ENCODE data around the gene MTG1.
A peak's percentile ranks its signal among the peaks of the same experiment; 100 is the strongest.

MTG1 gene, protein sequence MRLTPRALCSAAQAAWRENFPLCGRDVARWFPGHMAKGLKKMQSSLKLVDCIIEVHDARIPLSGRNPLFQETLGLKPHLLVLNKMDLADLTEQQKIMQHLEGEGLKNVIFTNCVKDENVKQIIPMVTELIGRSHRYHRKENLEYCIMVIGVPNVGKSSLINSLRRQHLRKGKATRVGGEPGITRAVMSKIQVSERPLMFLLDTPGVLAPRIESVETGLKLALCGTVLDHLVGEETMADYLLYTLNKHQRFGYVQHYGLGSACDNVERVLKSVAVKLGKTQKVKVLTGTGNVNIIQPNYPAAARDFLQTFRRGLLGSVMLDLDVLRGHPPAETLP

DNA sequence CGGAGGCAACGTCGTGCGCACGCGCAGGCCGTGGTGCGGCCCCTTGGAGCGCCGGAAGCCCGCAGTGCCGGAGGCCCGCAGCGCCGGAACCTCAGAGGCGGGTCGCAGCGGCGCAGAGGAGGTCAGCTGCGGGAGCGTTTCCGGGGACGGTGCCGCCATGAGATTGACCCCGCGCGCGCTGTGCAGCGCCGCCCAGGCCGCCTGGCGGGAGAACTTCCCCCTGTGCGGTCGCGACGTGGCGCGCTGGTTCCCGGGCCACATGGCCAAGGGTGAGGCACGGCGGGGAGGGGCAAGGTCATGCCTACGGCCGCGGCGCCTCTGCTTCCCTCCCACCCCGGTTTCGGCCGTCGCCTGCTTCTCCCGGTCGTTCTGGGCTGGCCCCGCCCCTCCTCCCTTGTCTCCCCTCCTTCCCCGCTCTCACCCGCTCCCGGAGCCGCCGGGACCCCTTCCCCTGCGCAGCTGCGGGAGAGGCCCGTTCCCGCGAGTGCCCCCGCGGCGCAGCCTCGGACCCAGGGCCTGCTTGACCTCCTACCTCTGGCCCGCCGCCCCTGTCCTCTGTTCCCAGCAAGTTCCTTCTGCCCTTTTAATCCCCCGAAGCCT is at the start of gene MTG1:
Gene MTG1 (plus strand): TSS at position 94 of the 600 bp plus-strand sequence. CDS start 64 bp downstream, at position 158.
- Mint-ChIP-seq H3K36me3 (ENCODE audit: low read depth) (peaks cover 47% of the 10 kb centered on the region), H3K9me3 (no peaks in the 10 kb centered on the region), H3K27me3 (no peaks in the 10 kb centered on the region), H3K4me1 (ENCODE audit: low read depth) (peaks cover 62% of the 10 kb centered on the region), H3K27ac (peak within 1 kb of the TSS; percentile 97), H3K4me3 (peak within 1 kb of the TSS; percentile 96)
- DNase-seq = peak; percentile 98

DNA sequence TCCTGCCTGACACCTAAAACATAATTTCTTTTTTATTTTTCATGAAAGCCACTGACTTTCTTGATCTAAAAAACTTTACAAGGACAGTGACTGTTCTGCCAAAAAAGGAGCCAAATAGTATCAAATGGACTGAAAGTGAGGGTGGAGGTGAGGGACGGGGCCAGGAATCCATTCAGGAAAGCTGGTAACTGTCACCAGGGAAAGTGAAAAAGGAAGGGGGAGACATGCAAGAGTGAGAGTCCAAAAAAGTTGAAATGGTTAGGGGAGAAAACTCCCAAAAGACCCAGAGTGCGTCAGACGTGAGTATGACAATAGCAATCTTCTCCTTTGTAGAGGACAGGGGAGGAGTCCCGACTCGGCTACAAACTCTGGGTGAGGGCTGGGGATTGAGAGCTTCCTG is 49.7 kb upstream of the MTG1 start:
- no peak overlapping the region for H3K27ac Mint-ChIP-seq
- H3K36me3 Mint-ChIP-seq (ENCODE audit: low read depth) = no peaks in the 10 kb centered on the region
- H3K9me3 Mint-ChIP-seq = no peaks in the 10 kb centered on the region

DNA sequence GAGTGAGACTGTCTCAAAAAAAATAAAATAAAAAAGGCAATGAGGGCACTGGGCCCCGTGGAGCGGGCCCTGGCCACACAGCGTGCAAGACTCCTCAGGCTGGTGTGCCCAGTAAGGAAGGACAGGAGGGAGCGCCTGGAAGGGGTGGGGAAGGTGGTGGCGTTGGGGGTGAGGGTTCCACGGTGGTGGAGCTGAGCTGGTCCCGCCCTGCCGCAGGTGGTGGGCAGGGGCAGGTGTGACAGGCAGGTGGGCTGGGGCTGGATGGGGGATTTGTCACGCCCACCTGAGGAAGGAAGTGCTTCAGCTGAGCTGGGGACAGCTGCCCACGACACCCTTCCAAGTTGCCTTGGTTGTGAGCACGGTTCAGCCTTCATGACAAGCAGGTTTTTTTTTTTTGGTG is 47.5 kb upstream of the MTG1 start:
- Mint-ChIP-seq H3K4me3 (no peak overlapping the region), H3K36me3 (ENCODE audit: low read depth) (no peaks in the 10 kb centered on the region), H3K27ac (no peak overlapping the region), H3K4me1 (ENCODE audit: low read depth) (peaks cover 8% of the 10 kb centered on the region), H3K27me3 (peaks cover 47% of the 10 kb centered on the region), H3K9me3 (no peaks in the 10 kb centered on the region)
- no peak for DNase-seq

More for the DNA sequence above, 49.7 kb upstream of the MTG1 start:
- DNase-seq = no peak
- Mint-ChIP-seq H3K4me3 (no peak overlapping the region), H3K4me1 (ENCODE audit: low read depth) (peaks cover 7% of the 10 kb centered on the region), H3K27me3 (peaks cover 46% of the 10 kb centered on the region)

DNA sequence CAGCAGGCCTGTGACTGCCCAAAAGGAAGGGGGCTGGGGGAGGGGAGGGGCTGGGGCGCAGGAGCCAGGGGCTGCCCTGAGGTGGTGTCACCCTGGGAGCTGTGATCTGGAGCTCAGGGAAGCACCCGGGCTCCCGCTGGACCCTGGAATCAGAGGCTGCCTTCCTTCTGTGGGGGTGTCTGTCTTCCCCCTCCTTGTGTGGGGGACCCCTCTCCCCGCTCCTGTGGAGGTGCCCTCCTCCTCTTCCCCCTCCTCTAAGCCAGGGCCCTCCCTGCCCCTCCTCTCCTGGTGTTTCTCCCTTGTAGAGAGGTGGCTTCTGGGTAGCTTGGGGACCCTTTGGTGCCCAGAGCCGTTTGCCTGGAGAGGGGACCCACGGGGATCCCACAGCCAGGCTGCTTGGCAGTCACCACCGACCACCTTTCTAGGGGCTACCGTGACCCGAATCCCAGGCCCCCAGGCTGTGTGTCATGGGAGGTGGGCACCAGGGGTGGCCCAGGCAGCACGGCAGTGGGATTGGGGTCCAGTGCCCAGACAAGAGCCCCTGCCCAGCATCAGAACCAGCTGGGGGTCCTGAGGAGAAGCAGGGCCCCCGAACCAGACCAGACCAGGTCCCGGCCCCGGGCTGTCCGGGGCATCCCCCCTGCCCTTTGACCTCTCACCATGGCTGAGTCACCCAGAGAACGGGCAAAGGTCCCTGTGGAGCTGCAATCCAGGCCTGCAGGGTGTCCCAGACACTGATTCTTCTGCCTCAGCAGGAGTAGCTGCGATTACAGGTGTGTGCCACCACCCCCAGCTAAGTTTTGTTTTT is 46.0 kb upstream of the MTG1 start:
- Mint-ChIP-seq H3K4me1 (ENCODE audit: low read depth) (peaks cover 8% of the 10 kb centered on the region), H3K27me3 (peaks cover 40% of the 10 kb centered on the region), H3K9me3 (no peaks in the 10 kb centered on the region), H3K4me3 (no peak overlapping the region), H3K36me3 (ENCODE audit: low read depth) (no peaks in the 10 kb centered on the region), H3K27ac (no peak overlapping the region)
- DNase-seq = no peak

DNA sequence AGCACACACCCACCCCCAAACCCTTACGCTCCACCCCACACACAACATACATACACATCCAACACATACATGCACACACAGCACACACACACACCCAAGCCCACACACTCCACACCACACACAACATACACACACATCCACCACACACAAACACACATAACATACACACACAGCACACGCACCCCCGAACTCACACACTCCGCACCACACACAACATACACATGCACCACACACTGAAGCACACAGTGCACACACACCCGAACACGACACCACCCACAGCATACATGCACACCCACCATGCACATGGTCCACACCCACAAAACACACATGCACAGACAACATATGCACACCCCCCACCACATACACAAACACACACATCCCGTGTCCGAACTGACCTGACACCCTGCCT is 44.8 kb upstream of the MTG1 start:
- Mint-ChIP-seq H3K27me3 (peaks cover 31% of the 10 kb centered on the region), H3K27ac (peak overlapping the region; percentile 1), H3K4me3 (no peak overlapping the region), H3K9me3 (no peaks in the 10 kb centered on the region), H3K4me1 (ENCODE audit: low read depth) (peaks cover 5% of the 10 kb centered on the region), H3K36me3 (ENCODE audit: low read depth) (no peaks in the 10 kb centered on the region)
- DNase-seq = no peak

DNA sequence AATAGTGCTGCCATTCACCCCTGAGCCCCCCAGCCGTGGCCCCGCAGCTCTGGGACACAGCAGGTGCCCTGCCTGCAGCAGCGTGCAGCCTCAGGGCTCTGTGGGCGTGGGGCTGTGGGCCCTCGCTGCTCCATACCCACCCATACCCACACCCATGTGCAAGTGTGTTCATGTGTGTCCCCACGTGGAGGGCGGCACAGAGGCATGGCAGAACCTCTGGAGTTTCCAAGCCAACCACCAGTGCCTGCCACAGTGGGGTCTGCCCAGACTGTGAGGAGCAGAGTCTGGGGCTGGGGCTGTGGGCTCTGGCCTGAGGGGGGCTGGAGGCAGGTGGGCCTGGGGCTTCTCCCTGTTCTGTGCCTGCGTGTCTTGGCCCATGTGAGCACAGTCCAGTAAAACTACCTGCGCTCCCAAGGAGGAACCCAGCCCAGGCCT is 44.4 kb upstream of the MTG1 start:
- Mint-ChIP-seq H3K27me3 (peaks cover 27% of the 10 kb centered on the region), H3K4me3 (no peak overlapping the region), H3K9me3 (no peaks in the 10 kb centered on the region), H3K27ac (no peak overlapping the region), H3K36me3 (ENCODE audit: low read depth) (no peaks in the 10 kb centered on the region), H3K4me1 (ENCODE audit: low read depth) (peaks cover 5% of the 10 kb centered on the region)
- DNase-seq = peak; percentile 35

DNA sequence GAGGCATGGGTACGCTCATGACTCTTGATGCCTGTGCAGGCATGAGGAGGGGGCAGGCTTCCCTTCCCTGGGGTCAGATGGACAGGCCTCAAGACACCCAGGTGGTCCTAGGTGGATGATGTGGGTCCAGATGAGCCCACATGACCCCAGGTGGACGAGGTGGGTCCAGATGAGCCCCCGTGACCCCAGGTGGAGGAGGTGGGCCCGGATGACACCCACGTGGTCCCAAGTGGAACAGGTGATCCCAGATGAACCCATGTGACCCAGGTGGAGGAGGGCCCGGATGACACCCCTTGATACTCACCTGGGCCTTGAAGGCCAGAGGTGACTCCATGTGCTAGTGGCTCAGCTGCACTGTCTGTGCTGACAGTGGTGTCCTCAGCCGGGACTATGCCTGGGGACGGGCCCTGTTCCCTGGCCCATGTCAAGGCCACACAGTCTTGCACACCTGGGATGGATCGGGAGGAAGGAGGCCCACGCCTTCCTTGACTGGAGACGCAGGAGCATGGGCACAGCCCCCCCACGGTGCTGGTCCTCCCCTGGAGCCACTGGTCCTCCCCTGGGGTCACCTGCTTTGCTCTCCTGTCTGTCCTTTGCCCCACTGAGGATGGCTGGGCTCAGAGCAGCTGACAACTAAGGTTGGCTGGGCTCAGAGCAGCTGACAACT is 43.5 kb upstream of the MTG1 start:
- H3K27ac Mint-ChIP-seq = no peak overlapping the region
- peaks cover 5% of the 10 kb centered on the region for H3K4me1 Mint-ChIP-seq (ENCODE audit: low read depth)
- peaks cover 18% of the 10 kb centered on the region for H3K27me3 Mint-ChIP-seq
- peak; percentile 39 for DNase-seq
- no peaks in the 10 kb centered on the region for H3K9me3 Mint-ChIP-seq
- H3K4me3 Mint-ChIP-seq = no peak overlapping the region
- H3K36me3 Mint-ChIP-seq (ENCODE audit: low read depth) = peaks cover 1% of the 10 kb centered on the region

DNA sequence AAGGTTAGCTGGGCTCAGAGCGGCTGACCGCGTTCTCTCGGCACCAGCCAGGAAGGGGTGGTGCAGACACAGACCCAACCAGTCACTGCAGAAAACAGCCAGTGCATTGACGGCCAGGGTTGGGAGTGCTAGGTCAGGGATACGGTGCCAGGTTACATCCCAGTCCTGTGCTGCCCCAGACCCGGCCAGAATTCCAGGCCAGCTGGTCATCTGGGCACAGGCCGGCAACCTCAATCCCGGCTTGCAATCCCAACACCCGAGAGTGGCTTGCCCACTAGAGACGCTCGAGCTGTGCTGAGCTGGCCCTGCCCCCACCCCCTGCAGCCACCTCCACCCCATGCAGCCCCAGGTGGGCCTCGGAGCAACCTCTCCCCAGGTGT is 43.0 kb upstream of the MTG1 start:
- no peak for DNase-seq
- Mint-ChIP-seq H3K27me3 (peaks cover 13% of the 10 kb centered on the region), H3K9me3 (no peaks in the 10 kb centered on the region), H3K4me1 (ENCODE audit: low read depth) (peaks cover 5% of the 10 kb centered on the region), H3K27ac (no peak overlapping the region), H3K36me3 (ENCODE audit: low read depth) (peaks cover 6% of the 10 kb centered on the region), H3K4me3 (no peak overlapping the region)

DNA sequence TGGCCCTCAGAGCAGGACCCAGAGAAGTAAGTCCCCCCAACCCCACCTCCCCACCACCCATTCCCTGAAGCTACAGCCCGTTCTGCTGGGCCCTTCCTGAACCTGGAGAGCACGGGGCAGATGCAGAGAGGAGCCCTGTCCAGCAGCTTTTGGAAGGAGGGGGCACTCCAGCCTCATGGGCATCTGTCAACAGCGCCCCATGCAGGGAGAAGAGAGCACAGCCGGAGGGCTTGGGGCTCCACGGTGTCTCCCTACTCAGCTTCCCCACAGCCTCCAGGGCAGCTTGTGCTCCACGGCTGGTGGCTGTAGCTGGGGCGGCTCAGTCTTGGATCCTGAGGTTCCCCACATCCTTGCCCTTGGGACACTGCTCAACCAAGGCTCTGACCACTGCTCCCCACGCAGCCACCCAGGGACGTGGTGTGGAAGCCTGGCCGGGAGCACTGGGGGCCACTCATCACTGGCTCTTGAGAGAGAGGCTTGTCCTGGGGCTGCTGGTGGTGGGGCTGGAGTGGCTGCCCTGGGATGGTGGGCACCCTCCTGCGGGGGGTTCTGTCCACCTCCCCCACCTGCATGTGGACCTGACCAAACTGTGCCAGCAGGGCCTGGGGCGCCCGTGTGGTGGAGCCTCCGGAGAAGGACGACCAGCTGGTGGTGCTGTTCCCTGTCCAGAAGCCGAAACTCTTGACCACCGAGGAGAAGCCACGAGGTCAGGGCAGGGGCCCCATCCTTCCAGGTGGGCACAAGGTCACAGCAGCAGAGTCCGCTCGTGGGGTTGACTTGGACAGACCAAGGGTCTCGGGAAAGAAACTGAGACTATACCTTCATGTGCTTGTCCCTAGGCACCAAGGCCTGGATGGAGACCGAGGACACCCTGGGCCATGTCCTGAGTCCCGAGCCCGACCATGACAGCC is 42.3 kb upstream of the MTG1 start:
- Mint-ChIP-seq H3K4me1 (ENCODE audit: low read depth) (peaks cover 9% of the 10 kb centered on the region), H3K9me3 (no peaks in the 10 kb centered on the region), H3K4me3 (no peak overlapping the region), H3K36me3 (ENCODE audit: low read depth) (peaks cover 11% of the 10 kb centered on the region), H3K27ac (no peak overlapping the region), H3K27me3 (peaks cover 8% of the 10 kb centered on the region)
- DNase-seq = no peak

DNA sequence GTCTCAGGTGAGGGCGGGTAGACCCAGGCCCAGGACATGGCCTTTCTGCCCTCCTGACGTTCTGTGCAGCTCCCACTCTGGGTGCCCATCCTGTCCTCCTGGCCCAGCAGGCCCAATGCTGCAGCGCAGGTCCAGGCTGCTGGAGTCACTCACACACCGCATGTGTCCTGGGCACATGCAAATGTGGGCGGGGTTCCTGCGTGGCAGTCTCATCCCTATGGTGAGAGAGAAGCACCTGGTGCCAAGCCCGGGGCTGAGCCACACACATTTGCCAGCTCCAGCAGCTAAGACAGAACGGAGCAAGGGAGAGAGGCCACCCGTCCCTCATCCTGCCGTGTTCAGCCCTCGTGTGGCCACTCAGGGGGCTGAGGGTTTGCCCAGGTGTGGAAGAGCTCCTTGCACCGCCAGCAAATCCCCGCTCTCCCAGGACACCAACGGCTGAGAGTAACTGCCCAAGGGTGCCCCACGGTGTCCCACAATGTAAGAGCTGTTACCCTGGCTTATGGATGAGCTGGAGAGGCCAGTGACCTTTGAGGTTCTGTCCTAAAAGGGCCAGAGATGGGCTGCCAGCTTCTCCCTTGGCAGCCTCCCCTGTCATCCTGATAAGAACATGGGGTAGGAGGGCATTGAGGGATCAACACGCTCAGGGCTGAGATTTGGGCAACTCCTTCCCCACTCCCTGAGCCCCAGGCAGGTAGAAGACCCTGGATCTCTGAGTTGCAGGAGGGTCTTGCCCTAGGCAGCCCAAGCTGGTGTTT is 40.6 kb upstream of the MTG1 start:
- DNase-seq = no peak
- peaks cover 13% of the 10 kb centered on the region for H3K36me3 Mint-ChIP-seq (ENCODE audit: low read depth)
- H3K27me3 Mint-ChIP-seq = peaks cover 4% of the 10 kb centered on the region
- peaks cover 10% of the 10 kb centered on the region for H3K4me1 Mint-ChIP-seq (ENCODE audit: low read depth)
- H3K27ac Mint-ChIP-seq = no peak overlapping the region
- H3K9me3 Mint-ChIP-seq = no peaks in the 10 kb centered on the region
- H3K4me3 Mint-ChIP-seq = no peak overlapping the region

DNA sequence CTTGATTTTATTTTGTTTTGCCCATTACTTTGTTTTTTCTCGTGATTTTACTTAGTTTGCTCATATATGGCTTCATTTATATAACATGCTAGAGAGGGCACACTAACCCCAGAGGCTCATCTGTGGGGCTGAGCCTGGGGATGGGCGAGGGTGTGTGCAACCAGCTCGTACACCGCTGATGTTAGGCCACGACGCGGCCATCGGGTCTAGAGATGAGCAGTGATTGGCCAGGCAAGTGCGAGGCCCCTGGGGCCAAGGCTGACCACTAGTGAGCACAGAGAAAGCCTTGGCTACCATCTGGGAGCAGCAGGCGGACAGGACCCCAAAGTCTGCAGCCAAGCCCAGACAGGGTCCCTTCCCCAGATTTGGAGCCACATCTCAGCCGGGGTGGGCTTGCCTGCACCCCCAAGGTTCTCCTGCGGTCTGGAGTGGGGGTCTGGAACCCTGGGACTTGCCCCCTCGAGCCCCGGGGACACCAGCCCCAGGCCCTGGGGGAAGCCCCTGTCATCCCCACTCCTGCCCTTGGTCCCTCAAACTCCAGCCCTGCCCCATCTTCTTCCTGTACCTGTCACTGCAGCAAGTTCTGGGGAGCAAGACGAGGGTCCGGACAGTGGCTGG is 39.9 kb upstream of the MTG1 start:
- no peak for DNase-seq
- Mint-ChIP-seq H3K27ac (no peak overlapping the region), H3K4me3 (no peak overlapping the region), H3K4me1 (ENCODE audit: low read depth) (peaks cover 8% of the 10 kb centered on the region), H3K9me3 (no peaks in the 10 kb centered on the region), H3K27me3 (peaks cover 3% of the 10 kb centered on the region), H3K36me3 (ENCODE audit: low read depth) (peaks cover 13% of the 10 kb centered on the region)

DNA sequence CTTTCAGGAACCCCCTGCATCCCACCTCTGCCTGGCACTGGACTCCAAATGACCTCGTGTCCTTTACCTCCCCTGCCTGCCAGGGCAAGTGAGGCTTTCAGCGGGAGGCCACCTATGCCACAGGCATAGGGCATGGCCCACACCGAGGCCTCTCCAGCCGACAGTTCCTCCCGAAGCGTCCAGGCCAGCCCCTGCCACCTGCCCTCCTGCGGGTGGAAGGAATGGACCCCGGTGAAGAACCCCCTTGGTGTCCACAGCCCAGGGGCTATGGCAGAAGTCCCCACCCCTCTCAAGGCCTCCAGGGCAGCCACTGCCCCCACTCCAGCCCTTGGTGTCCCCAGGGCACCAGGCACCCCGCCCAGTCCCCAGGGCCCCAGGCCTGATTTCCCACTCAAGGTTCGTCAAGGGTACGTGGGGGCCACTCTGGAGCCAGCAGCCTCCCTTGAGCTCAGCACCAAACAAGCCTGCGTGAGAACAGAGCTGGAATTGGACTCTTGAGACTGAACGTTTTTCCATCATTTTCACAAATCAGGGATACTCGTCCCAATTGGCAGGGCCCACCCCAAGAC is 39.2 kb upstream of the MTG1 start:
- no peak for DNase-seq
- Mint-ChIP-seq H3K9me3 (no peaks in the 10 kb centered on the region), H3K4me3 (no peak overlapping the region), H3K4me1 (ENCODE audit: low read depth) (peaks cover 6% of the 10 kb centered on the region), H3K27ac (no peak overlapping the region), H3K27me3 (no peaks in the 10 kb centered on the region), H3K36me3 (ENCODE audit: low read depth) (peaks cover 13% of the 10 kb centered on the region)
